GM19438 (cell line): ENCODE measurements around the gene DPP8.

Source experiments
- ATAC-seq: cut with Tn5 transposase; IDR thresholded peaks from one replicate; pipeline ENCODE4 v1.9.1; 2021; ENCODE audit warnings: low read depth; ENCODE audit not compliant: unreplicated experiment

The DPP8 gene

GRCh38 chr15:65434201-65434600, 83.3 kb downstream of the DPP8 start:
- no peak for ATAC-seq

DNA sequence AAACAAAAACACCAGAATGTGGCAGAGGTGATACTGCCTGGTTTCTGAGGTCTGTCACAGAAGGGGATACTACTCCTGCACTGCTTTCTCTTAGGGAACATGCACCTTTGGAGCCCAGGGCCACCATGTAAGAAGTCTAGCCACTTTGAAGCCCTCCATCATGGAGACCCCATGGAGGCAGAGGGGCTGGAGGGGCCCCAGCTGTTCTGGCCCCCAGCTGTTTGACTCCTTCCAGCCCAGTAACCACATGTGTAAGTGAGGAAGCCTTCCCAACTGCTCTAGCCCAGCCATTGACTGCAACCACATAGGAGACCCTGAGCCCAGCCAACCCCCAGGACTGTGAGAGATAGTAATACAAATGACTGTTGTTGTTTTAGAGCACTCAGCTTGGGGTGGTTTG, 85.8 kb downstream of the DPP8 start:
- ATAC-seq, result no peak

DNA sequence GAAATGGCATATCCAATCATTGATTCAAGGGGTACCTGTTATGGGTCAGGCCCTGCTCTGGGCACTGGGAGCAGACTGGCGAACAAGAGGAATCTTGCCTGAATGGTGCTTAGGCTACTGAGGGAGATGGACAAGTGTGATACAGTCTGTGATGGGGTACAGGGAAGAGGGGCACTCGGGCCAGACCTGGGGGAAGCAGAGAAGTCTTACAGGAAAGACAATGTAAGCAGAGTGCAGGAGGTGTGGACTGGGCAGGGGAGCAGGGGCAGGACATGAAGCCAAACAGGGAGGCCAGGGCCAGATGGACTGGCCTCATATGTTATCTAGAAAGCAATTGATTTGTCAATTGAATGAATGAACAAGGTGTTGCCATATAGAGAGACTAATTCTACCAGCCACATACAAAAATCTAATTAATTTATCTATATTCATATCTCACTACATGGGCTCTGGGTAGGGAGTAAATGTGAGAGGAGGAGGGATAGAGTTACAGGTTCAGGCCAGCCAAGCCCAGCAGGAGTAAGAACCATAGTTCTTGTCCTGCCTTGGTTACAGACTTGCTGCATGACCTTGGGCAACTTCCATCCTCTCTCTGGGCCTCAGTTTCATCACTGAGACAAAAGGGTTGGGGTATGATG, 91.2 kb downstream of the DPP8 start:
- no peak for ATAC-seq

DNA sequence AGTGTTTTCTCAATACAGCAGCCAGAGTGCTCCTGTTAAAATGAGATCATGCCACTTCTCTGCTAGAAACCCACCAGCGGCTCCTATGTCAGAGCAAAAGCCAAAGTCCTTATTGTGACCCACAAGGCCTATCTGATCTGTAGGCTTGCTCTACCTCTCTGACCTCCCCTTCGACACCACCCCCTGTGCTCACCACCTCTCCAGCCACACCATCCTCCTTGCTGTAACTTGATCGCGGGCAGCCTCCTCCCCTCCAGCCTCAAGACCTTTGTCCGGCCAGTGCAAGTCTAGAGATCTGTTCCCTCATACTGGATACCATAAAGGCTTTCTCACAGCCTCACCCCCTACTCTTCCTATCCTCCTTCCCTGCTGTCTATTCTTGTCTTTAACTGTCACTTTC, 92.8 kb downstream of the DPP8 start:
- ATAC-seq, result no peak

DNA sequence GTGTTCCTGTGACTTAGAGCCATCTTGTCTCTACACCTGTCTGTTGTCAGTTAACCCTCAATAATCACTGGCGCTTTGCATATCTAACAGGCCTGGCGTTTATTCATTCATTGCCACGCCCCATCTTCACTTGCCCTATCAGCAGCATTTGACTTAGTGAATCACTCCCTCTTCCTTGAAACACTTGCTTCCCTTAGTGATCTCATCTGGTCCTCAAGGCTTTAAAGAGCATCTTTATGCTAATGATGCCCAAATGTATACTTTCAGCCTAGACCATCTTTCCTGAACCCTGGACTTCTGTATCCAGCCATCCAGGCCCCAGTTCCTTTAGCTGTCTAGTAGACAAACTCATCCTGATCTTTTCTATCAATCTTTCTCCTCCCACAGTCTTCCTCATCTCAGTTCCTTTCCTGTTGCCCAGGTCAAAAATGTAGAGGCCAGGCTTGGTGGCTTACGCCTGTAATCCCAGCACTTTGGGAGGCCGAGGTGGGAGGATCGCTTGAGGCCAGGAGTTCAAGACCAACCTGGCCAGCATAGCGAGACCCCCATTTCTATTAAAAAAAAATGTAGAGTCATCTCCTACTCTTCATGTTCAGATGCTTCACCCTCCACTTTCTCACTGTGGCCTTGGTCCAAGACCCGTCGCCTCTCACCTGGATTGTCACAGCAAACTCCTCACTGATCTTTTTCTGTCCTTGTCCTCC, 93.4 kb downstream of the DPP8 start:
- no peak for ATAC-seq

GRCh38 chr15:65423150-65423975, 94.1 kb downstream of the DPP8 start:
- ATAC-seq, result no peak

- ATAC-seq, result no peak
These were observed 95.9 kb downstream of the DPP8 start for GRCh38 chr15:65421360-65422215.

DNA sequence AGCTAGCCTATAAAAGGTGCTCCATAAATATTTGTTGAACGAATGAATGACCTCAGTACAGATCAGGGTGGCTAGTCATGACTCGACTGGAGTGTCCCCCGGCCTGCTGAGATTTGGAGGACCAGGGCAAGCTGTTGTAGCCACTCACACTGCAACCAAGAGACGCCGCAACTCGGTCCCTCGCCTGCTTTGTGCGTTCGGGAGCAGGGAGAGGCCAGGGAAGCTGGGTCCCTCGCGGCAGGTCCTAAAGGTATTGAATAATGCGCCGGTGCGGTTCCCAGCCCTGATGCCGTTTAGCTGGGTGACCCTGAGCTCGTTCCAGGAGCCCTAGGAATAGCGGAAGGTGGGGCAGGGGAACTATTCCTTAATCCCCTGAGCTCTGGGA, 96.5 kb downstream of the DPP8 start:
- no peak for ATAC-seq

- no peak for ATAC-seq
These were observed 98.9 kb downstream of the DPP8 start for GRCh38 chr15:65418596-65418995.

GRCh38 chr15:65416845-65417416, 100.6 kb downstream of the DPP8 start:
- ATAC-seq, result no peak

GRCh38 chr15:65414841-65415621, 102.5 kb downstream of the DPP8 start:
- ATAC-seq, result no peak

DNA sequence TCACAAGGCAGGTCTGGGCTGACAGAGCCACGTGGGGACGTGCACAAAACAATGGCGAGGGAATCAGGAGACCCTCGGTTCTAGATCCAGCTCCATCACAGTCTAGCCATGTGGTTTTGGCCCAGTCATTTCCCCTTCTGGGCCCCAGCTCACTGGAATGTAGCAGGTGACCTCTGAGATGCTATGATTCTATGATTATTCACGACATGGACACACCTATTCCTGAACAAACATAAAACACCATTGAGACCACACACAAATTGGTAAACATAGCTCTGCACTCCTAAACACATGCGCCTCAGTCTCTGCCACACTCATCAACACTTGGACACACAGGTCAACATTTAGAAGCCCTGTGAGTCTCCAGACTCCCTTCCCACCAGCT, 103.7 kb downstream of the DPP8 start:
- no peak for ATAC-seq

GRCh38 chr15:65413051-65413759, 104.3 kb downstream of the DPP8 start:
- no peak for ATAC-seq

DNA sequence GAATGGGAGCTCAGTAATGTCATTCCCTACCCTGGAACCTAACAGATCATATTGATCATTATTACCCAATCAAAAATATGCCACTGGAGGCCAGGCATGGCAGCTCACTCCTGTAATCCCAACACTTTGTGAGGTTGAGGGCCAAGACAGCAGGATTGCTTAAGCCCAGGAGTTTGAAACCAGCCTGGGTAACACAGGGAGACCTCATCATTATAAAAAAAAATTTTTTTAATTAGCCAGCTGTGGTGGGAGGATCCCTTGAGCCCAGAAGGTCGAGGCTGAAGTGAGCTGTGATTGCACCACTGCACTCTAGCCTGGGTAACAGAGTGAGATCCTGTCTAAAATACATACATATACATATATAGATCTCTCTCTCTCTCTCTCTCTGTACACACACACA, 104.9 kb downstream of the DPP8 start:
- ATAC-seq, result no peak

- no peak for ATAC-seq
These were observed 105.9 kb downstream of the DPP8 start for GRCh38 chr15:65411465-65412071.

DNA sequence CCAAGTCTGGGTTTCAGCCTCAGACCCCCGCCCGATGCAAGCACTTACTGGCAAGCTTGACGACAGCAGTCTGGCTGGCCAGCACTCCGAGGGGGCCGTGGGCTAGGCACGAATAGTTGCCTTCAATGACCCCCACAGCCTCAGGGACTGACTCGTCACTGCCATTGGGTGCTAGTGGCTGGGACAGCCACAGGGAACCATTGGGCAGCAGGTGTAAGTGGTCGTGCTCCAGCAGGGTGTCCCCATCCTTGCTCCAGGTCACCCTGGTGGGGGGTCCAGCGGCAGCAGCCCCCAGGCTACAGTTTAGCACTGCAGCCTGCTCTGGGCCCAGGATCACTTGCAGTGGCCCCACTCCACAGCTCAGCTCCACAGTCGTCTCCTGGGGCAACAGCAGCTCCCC, 106.5 kb downstream of the DPP8 start:
- ATAC-seq, result no peak

DNA sequence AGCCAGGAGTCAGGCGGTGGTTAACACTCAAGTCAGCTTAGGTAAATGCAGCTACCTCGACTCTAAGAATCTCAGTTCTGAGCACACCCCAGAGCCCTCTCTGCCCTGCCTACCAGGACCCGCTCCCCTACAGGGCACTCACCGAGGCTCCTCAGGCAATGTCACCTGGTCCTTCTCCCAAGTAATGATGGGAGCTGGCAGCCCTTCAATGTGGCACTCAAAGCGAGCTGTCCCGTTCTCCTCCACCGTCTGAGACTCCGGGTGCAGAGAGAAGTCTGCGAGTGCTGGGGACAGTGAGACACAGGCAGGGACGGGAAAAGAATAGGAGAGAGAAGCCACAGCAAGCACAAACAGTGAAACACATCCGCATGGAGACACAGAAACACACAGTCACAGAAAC, 107.5 kb downstream of the DPP8 start:
- ATAC-seq, result no peak

DNA sequence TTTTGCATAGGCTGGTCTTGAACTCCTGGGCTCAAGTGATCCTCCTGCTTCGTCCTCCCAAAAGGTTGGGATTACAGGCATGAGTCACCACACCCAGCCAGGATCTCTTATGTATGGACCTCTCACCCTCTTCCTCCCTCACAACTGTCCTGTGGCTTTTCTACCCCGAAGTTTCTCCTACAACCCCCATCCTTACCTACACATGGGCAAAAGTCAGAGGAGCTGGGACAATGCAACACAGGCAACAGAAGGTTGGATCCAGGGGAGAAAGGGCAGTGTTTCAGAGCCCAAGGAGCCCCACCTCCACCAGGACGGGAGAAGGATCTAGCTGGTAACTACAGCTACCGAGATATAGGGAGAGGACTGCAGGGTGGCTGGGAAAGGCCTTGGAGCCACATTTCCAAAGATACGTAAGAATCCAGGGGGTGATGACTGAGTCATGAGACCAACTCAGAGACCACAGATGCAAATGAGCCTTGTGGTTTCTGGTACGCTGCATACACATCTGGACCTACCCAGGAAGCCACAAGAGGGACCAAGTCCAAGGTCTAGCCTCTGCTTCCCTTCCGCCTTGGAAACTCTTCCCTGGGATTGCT, 108.4 kb downstream of the DPP8 start:
- ATAC-seq, result no peak
